ENCODE results near the gene ATXN7L3.
"Not testable (repeated sequence)": the region's sequence is repeated elsewhere in the genome, so short reads cannot be mapped to it uniquely, and the experiment has no call there.

ATXN7L3 gene

GRCh38 chr17:44199553-44200477 is at the start of gene ATXN7L3:
Gene ATXN7L3 (minus strand): TSS chr17:44199884. CDS start chr17:44198070, 1,814 bp downstream.
- peak; percentile 99 for DNase-seq (ENCODE audit: low spot score)
- Histone ChIP-seq H3K4me3 (peak within 1 kb of the TSS; percentile 85), H3K27ac (peak within 1 kb of the TSS; percentile 87 to 98)
- TF ChIP-seq CTCF (IDR thresholded peaks at IDR 0.05) = no peak

GRCh38 chr17:44247876-44248736 is 48.4 kb upstream of the ATXN7L3 start:
- no peak for TF ChIP-seq CTCF (IDR thresholded peaks at IDR 0.05)
- no peak for DNase-seq (ENCODE audit: low spot score)
- Histone ChIP-seq H3K4me3 (no peak overlapping the region), H3K27ac (no peak overlapping the region)

- H3K4me3 ChIP-seq = no peak overlapping the region
- no peak for TF ChIP-seq CTCF (IDR thresholded peaks at IDR 0.05)
- DNase-seq (ENCODE audit: low spot score) = no peak
- no peak overlapping the region for H3K27ac ChIP-seq
These were observed 47.8 kb upstream of the ATXN7L3 start for GRCh38 chr17:44247440-44247841.

- no peak overlapping the region for H3K4me3 ChIP-seq
- no peak overlapping the region for H3K27ac ChIP-seq
- no peak for TF ChIP-seq CTCF (IDR thresholded peaks at IDR 0.05)
- DNase-seq (ENCODE audit: low spot score) = no peak
These were observed 41.5 kb upstream of the ATXN7L3 start for GRCh38 chr17:44241106-44241624.

GRCh38 chr17:44237886-44238285 is 38.2 kb upstream of the ATXN7L3 start:
- not testable (repeated sequence) for DNase-seq (ENCODE audit: low spot score); H3K4me3 ChIP-seq; H3K27ac ChIP-seq

- Histone ChIP-seq H3K4me3 (no peak overlapping the region), H3K27ac (no peak overlapping the region)
- no peak for DNase-seq (ENCODE audit: low spot score)
- no peak for TF ChIP-seq CTCF (IDR thresholded peaks at IDR 0.05)
These were observed 36.8 kb upstream of the ATXN7L3 start for GRCh38 chr17:44236444-44236991.

- H3K27ac ChIP-seq = no peak overlapping the region
- TF ChIP-seq CTCF (IDR thresholded peaks at IDR 0.05) = no peak
- no peak overlapping the region for H3K4me3 ChIP-seq
- DNase-seq (ENCODE audit: low spot score) = no peak
These were observed 35.9 kb upstream of the ATXN7L3 start for GRCh38 chr17:44235583-44235936.
